Prostate gland (tissue), 2 donors: ENCODE results near the gene SLC25A47. TPM values are rescaled to one million over a fixed set of nuclear protein-coding genes. Genes with fewer than 3 reads are reported as not detected.

Experiments used
- DNase-seq: peaks from one replicate; pipeline ENCODE4 v3.0.0-alpha.2; 2019; ENCODE audit warnings: low spot score
- H3K27ac ChIP-seq, 2 donors: fragments of 200-600 bp; sonication (generic); 2 replicates each; pipeline ENCODE4 v1.5.1; 2017 to 2019
- H3K27me3 ChIP-seq: fragments of 200-600 bp; sonication (generic); replicated peaks from 2 replicates; pipeline ENCODE4 v1.5.1; 2019; ENCODE audit not compliant: insufficient read depth
- H3K36me3 ChIP-seq, 2 donors: fragments of 200-600 bp; sonication (generic); 1 replicate in 1 of 2; 2 replicates in 1 of 2; pipeline versions ENCODE4 v1.5.1 to v1.8.1; 2017 to 2019
- H3K4me1 ChIP-seq: fragments of 200-600 bp; sonication (generic); replicated peaks from 2 replicates; pipeline ENCODE4 v1.5.1; 2019
- H3K4me3 ChIP-seq, 2 donors: fragments of 200-600 bp; sonication (generic); 2 replicates each; pipeline ENCODE4 v1.5.1; 2017 to 2019
- H3K9me3 ChIP-seq: fragments of 200-600 bp; sonication (generic); 2 replicates; pipeline ENCODE4 v1.5.1; 2017
- POLR2A ChIP-seq: fragments of 450-650 bp; IDR thresholded peaks from one replicate; pipeline ENCODE4 v1.6.1; 2016; ENCODE audit warnings: antibody characterized with exemption, mild to moderate bottlenecking
- POLR2AphosphoS5 ChIP-seq: sonication (generic); formaldehyde crosslinking; IDR thresholded peaks from one replicate; pipeline ENCODE4 v1.6.1; 2017; ENCODE audit warnings: antibody characterized with exemption
- WGBS: methylation state at CpG from one replicate; pipeline ENCODE4 v1.1.5; 2018; 5-methylcytosine and 5-hydroxymethylcytosine counted together
- intact Hi-C: fragments of 100-400 bp; cut with DNase I; formaldehyde crosslinking; loops from one replicate; pipeline ENCODE4 v1.14.2; 2022
- total RNA-seq, 2 donors: library from RNA; depleted of rRNA; stranded (reverse); fragments of >200 nt; gene quantifications; one replicate each; pipeline ENCODE4 v1.1.0, GENCODE V29; 2016
- TF ChIP-seq, protein P1 (sequence below), 4 experiments: fragments of 200-600 bp in 2 of 4; fragments of 450-650 bp in 2 of 4; sonication (generic) in 2 of 4; IDR thresholded peaks; 1 replicate in 3 of 4; 2 replicates in 1 of 4; pipeline ENCODE4 v1.5.1; 2016 to 2019; ENCODE audit warnings: antibody characterized with exemption in 4 of 4, mild to moderate bottlenecking in 2 of 4, moderate library complexity in 2 of 4

Gene SLC25A47
- total RNA-seq, 2 donors from 2014 or later, result 0.51 TPM; not detected in 1

DNA sequence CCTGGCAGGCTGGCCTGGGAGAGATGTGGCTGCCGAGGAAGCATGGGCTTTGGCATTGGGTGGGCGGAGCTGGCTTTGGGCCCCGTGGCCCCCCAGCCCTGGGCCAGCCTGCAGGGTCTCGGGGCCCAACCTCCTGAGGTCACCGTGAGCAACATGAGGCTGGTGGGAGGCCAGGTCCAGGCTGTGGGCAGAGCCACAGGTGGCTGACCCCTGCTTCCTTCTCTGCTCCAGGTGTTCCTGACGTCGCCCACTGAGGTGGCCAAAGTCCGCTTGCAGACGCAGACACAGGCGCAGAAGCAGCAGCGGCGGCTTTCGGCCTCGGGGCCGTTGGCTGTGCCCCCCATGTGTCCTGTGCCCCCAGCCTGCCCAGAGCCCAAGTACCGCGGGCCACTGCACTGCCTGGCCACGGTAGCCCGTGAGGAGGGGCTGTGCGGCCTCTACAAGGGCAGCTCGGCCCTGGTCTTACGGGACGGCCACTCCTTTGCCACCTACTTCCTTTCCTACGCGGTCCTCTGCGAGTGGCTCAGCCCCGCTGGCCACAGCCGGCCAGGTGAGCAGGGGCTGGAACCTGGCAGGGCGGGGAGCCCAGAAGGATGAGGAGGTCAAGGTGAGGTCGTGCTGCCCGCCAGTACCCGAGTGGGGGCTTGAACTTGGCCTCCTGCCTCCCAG is 5.5 kb downstream of the SLC25A47 start:
- Histone ChIP-seq H3K4me3 (no peak overlapping the region), H3K9me3 (no peaks in the 10 kb centered on the region), H3K36me3 (no peaks in the 10 kb centered on the region), H3K27me3 (no peaks in the 10 kb centered on the region), H3K4me1 (no peaks in the 10 kb centered on the region), H3K27ac (no peak overlapping the region)
- no peak for DNase-seq
- 90% methylated on average over 28 of the region's 32 CpGs for WGBS
- TF ChIP-seq POLR2AphosphoS5 (no peak), POLR2A (no peak)
- TF ChIP-seq, protein P1, sequence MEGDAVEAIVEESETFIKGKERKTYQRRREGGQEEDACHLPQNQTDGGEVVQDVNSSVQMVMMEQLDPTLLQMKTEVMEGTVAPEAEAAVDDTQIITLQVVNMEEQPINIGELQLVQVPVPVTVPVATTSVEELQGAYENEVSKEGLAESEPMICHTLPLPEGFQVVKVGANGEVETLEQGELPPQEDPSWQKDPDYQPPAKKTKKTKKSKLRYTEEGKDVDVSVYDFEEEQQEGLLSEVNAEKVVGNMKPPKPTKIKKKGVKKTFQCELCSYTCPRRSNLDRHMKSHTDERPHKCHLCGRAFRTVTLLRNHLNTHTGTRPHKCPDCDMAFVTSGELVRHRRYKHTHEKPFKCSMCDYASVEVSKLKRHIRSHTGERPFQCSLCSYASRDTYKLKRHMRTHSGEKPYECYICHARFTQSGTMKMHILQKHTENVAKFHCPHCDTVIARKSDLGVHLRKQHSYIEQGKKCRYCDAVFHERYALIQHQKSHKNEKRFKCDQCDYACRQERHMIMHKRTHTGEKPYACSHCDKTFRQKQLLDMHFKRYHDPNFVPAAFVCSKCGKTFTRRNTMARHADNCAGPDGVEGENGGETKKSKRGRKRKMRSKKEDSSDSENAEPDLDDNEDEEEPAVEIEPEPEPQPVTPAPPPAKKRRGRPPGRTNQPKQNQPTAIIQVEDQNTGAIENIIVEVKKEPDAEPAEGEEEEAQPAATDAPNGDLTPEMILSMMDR (IDR thresholded peaks at IDR 0.05), result no peak
- intact Hi-C loops, result no loop called here

DNA sequence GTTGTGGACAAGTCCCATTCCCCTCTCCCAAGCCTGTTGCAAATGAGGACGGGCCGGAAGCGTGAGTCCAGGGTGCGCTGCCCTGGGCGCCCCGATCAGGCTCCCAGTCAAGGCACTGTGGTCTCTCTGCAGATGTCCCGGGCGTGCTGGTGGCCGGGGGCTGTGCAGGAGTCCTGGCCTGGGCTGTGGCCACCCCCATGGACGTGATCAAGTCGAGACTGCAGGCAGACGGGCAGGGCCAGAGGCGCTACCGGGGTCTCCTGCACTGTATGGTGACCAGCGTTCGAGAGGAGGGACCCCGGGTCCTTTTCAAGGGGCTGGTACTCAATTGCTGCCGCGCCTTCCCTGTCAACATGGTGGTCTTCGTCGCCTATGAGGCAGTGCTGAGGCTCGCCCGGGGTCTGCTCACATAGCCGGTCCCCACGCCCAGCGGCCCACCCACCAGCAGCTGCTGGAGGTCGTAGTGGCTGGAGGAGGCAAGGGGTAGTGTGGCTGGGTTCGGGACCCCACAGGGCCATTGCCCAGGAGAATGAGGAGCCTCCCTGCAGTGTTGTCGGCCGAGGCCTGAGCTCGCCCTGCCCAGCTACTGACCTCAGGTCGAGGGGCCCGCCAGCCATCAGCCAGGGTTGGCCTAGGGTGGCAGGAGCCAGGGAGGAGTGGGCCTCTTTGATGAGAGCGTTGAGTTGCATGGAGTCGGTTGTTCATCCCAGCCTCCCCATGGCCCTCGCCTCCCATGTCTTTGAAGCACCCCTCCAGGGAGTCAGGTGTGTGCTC is 6.3 kb downstream of the SLC25A47 start:
- no peaks in the 10 kb centered on the region for H3K27me3 ChIP-seq
- no peaks in the 10 kb centered on the region for H3K4me1 ChIP-seq
- 88% methylated on average over 36 of the region's 36 CpGs for WGBS
- TF ChIP-seq, protein P1 (IDR thresholded peaks at IDR 0.05), result no peak
- TF ChIP-seq POLR2AphosphoS5 (no peak), POLR2A (no peak)
- no peak overlapping the region for H3K4me3 ChIP-seq
- no peak overlapping the region for H3K27ac ChIP-seq
- DNase-seq, result no peak
- intact Hi-C loops, result no loop called here
- no peaks in the 10 kb centered on the region for H3K36me3 ChIP-seq
- no peaks in the 10 kb centered on the region for H3K9me3 ChIP-seq

DNA sequence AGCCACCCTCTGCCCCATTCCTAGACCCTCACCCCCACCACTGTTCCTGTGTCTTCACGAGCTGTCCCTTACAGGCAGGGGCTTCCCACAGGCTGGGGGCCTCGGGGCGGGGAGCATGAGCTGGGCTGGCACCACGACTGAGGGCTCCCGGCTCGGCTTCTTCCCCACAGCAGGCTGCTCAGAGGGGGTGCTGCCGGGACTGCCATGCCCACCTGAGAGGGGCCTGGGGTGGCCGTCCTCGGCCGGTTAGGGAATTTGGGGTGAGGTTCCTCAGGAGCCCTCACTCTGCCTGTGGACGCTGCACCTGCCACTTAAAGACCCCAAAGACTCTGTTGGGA is 6.8 kb downstream of the SLC25A47 start:
- Histone ChIP-seq H3K27me3 (no peaks in the 10 kb centered on the region), H3K9me3 (no peaks in the 10 kb centered on the region), H3K4me1 (no peaks in the 10 kb centered on the region), H3K27ac (no peak overlapping the region), H3K4me3 (no peak overlapping the region), H3K36me3 (no peaks in the 10 kb centered on the region)
- intact Hi-C loops, result no loop called here
- TF ChIP-seq POLR2A, result no peak
- TF ChIP-seq, protein P1 (IDR thresholded peaks at IDR 0.05), result no peak
- TF ChIP-seq POLR2AphosphoS5, result no peak
- 87% methylated on average over 11 of the region's 11 CpGs for WGBS
- no peak for DNase-seq

DNA sequence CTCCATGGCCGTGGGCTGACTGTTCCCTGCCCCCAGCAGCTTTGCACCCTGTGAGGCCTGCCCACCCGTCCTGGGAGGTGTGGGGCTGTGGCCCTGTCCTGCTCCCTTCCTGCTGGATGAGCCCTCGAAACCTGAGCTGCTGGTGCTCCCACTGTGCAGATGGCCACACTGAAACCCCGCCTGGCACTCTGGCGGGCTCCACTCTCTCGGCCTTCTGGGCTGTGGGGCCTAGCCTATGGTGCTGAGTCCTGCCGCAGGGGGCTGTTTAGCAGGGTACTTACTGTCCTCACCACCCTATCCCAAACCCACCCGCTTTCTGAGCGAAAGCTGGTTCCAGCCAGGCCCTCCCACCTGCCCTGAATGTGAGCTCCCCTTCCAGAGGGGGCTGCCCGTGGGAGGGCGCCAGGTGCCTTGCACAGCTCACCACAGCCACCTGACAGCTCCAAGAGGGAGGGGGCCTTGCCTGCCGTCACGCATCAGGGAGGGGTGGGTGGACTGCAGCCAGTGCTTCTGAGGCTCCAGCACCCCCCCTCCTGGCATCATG is 7.3 kb downstream of the SLC25A47 start:
- no peak for TF ChIP-seq POLR2A
- TF ChIP-seq, protein P1 (IDR thresholded peaks at IDR 0.05), result no peak
- TF ChIP-seq POLR2AphosphoS5, result no peak
- DNase-seq, result no peak
- no peaks in the 10 kb centered on the region for H3K4me1 ChIP-seq
- no peaks in the 10 kb centered on the region for H3K27me3 ChIP-seq
- H3K9me3 ChIP-seq, result no peaks in the 10 kb centered on the region
- no peaks in the 10 kb centered on the region for H3K36me3 ChIP-seq
- WGBS, result 83% methylated on average over 10 of the region's 13 CpGs
- intact Hi-C loops, result no loop called here
- H3K27ac ChIP-seq, result no peak overlapping the region
- H3K4me3 ChIP-seq, result no peak overlapping the region
